HEK293T (cell line): ENCODE results near the gene MEIS1.

ENCODE experiments used
- FOXA1 ChIP-seq: fragments of 450-650 bp; IDR thresholded peaks from 2 replicates; pipeline ENCODE4 v1.6.1; 2016; ENCODE audit warnings: mild to moderate bottlenecking
- FOXK2 ChIP-seq: fragments of 450-650 bp; IDR thresholded peaks from 2 replicates; pipeline ENCODE4 v1.6.1; 2016; ENCODE audit warnings: mild to moderate bottlenecking
- HDGF ChIP-seq: fragments of 450-650 bp; IDR thresholded peaks from 2 replicates; pipeline ENCODE4 v1.6.1; 2017; ENCODE audit warnings: antibody characterized with exemption, borderline replicate concordance
- NFRKB ChIP-seq: fragments of 450-650 bp; IDR thresholded peaks from 2 replicates; pipeline ENCODE4 v1.6.1; 2016; ENCODE audit warnings: mild to moderate bottlenecking, moderate library complexity
- SP1 ChIP-seq: fragments of 450-650 bp; IDR thresholded peaks from 2 replicates; pipeline ENCODE4 v1.6.1; 2017
- SUZ12 ChIP-seq: fragments of 450-650 bp; IDR thresholded peaks from 2 replicates; pipeline ENCODE4 v1.6.1; 2016; ENCODE audit warnings: mild to moderate bottlenecking
- ZNF384 ChIP-seq: fragments of 450-650 bp; IDR thresholded peaks from 2 replicates; pipeline ENCODE4 v1.6.1; 2016

DNA sequence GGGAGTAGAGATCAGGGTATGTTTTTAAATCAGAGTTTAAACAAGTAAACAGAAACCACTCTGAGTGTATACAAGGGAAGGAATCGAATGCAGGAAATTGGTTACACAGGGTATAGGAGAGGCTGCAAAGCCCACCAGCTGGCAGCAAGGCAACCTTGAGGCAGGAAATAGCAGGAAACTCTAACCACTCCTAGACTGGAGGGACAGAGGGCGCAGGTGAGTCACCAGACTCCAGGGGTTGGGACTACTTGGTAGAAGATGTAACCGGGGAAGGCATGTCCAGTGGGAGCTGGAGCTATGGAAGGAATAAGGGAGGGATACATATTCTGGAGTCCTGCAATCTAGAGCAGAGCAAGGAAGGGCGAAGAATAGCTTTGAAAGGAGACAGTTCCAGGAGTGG lies 152.3 kb downstream of the MEIS1 start:
- no peak for TF ChIP-seq HDGF
- TF ChIP-seq SP1, result no peak
- TF ChIP-seq SUZ12, result no peak
- no peak for TF ChIP-seq NFRKB
- no peak for TF ChIP-seq FOXA1
- TF ChIP-seq ZNF384, result no peak
- TF ChIP-seq FOXK2, result no peak
